ENCODE measurements around the gene FHIT. TPM values are rescaled to one million over a fixed set of nuclear protein-coding genes. Genes with fewer than 3 reads are reported as not detected.

The FHIT gene
- total and polyA plus RNA-seq, 2 experiments from 2014 or later: 0.22 to 0.90 TPM

- 62 to 66% methylated on average over 4 of the region's 4 CpGs for whole genome bisulfite sequencing, 2 experiments (ENCODE audit: low coverage in 1 of 2, low lambda C conversion rate in 2 of 2, missing lambda C conversion rate in 2 of 2)
- no peaks in the 10 kb centered on the region for H3K79me2 ChIP-seq (ENCODE audit: insufficient read depth)
- H3K27me3 ChIP-seq (replicated peaks; ENCODE audit: insufficient read depth): no peaks in the 10 kb centered on the region
- TF ChIP-seq EZH2phosphoT487 (IDR thresholded peaks at IDR 0.05; ENCODE audit: insufficient read depth, low read depth): no peak
- TF ChIP-seq EZH2 (IDR thresholded peaks at IDR 0.05; ENCODE audit: insufficient read depth, poor library complexity, severe bottlenecking): no peak
- no peaks in the 10 kb centered on the region for H4K20me1 ChIP-seq (ENCODE audit: insufficient read depth)
- H3K9me3 ChIP-seq (ENCODE audit: low read depth): no peaks in the 10 kb centered on the region
- H3K27ac ChIP-seq: no peak overlapping the region
- no peak overlapping the region for H3K4me3 ChIP-seq
- no peak overlapping the region for H2AFZ ChIP-seq
- no peaks in the 10 kb centered on the region for H3K9me2 ChIP-seq (ENCODE audit: insufficient read depth)
- no peak for DNase-seq
- H3K36me3 ChIP-seq (ENCODE audit: low read depth): no peaks in the 10 kb centered on the region
- H3F3A ChIP-seq (ENCODE audit: insufficient read depth): no peaks in the 10 kb centered on the region
- no peak overlapping the region for H3K9ac ChIP-seq
- in situ Hi-C loops (cut with MboI): no loop called here
- no peak overlapping the region for H3K4me2 ChIP-seq (ENCODE audit: unreplicated experiment)
- no peaks in the 10 kb centered on the region for H3K4me1 ChIP-seq (ENCODE audit: insufficient read depth)
Observed at GRCh38 chr3:61139686-61140085, 111.6 kb downstream of the FHIT start.

GRCh38 chr3:61138401-61138800, 112.9 kb downstream of the FHIT start:
- TF ChIP-seq EZH2 (IDR thresholded peaks at IDR 0.05; ENCODE audit: insufficient read depth, poor library complexity, severe bottlenecking): no peak
- no peak for TF ChIP-seq EZH2phosphoT487 (IDR thresholded peaks at IDR 0.05; ENCODE audit: insufficient read depth, low read depth)
- no peaks in the 10 kb centered on the region for H3K27me3 ChIP-seq (replicated peaks; ENCODE audit: insufficient read depth)
- H3K36me3 ChIP-seq (ENCODE audit: low read depth): no peaks in the 10 kb centered on the region
- no peak overlapping the region for H3K9ac ChIP-seq
- H3K4me1 ChIP-seq (ENCODE audit: insufficient read depth): no peaks in the 10 kb centered on the region
- DNase-seq: no peak
- no peak overlapping the region for H3K4me3 ChIP-seq
- H3F3A ChIP-seq (ENCODE audit: insufficient read depth): no peaks in the 10 kb centered on the region
- no peak overlapping the region for H3K27ac ChIP-seq
- no peak overlapping the region for H2AFZ ChIP-seq
- no peaks in the 10 kb centered on the region for H3K79me2 ChIP-seq (ENCODE audit: insufficient read depth)
- in situ Hi-C loops (cut with MboI): no loop called here
- no peaks in the 10 kb centered on the region for H3K9me3 ChIP-seq (ENCODE audit: low read depth)
- no peaks in the 10 kb centered on the region for H4K20me1 ChIP-seq (ENCODE audit: insufficient read depth)
- H3K4me2 ChIP-seq (ENCODE audit: unreplicated experiment): no peak overlapping the region
- WGBS, 2 experiments (ENCODE audit: low coverage in 1 of 2, low lambda C conversion rate in 2 of 2, missing lambda C conversion rate in 2 of 2): 43 to 49% methylated on average over 5 of the region's 5 CpGs
- no peaks in the 10 kb centered on the region for H3K9me2 ChIP-seq (ENCODE audit: insufficient read depth)

GRCh38 chr3:61136191-61136590, 115.1 kb downstream of the FHIT start:
- no peak overlapping the region for H3K4me3 ChIP-seq
- H4K20me1 ChIP-seq (ENCODE audit: insufficient read depth): no peaks in the 10 kb centered on the region
- H3K9ac ChIP-seq: no peak overlapping the region
- no peak overlapping the region for H3K27ac ChIP-seq
- H3K9me2 ChIP-seq (ENCODE audit: insufficient read depth): no peaks in the 10 kb centered on the region
- no peaks in the 10 kb centered on the region for H3K79me2 ChIP-seq (ENCODE audit: insufficient read depth)
- H3F3A ChIP-seq (ENCODE audit: insufficient read depth): no peaks in the 10 kb centered on the region
- no peak overlapping the region for H3K4me2 ChIP-seq (ENCODE audit: unreplicated experiment)
- no peak for DNase-seq
- no peaks in the 10 kb centered on the region for H3K36me3 ChIP-seq (ENCODE audit: low read depth)
- no peaks in the 10 kb centered on the region for H3K4me1 ChIP-seq (ENCODE audit: insufficient read depth)
- H3K27me3 ChIP-seq (replicated peaks; ENCODE audit: insufficient read depth): no peaks in the 10 kb centered on the region
- in situ Hi-C loops (cut with MboI): no loop called here
- no peak for TF ChIP-seq EZH2 (IDR thresholded peaks at IDR 0.05; ENCODE audit: insufficient read depth, poor library complexity, severe bottlenecking)
- H2AFZ ChIP-seq: no peak overlapping the region
- WGBS, 2 experiments (ENCODE audit: low coverage in 1 of 2, low lambda C conversion rate in 2 of 2, missing lambda C conversion rate in 2 of 2): 49 to 63% methylated on average over 5 of the region's 5 CpGs
- no peaks in the 10 kb centered on the region for H3K9me3 ChIP-seq (ENCODE audit: low read depth)

- in situ Hi-C loops (cut with MboI): no loop called here
- TF ChIP-seq EZH2 (IDR thresholded peaks at IDR 0.05; ENCODE audit: insufficient read depth, poor library complexity, severe bottlenecking) (no peak), EZH2phosphoT487 (IDR thresholded peaks at IDR 0.05; ENCODE audit: insufficient read depth, low read depth) (no peak)
- Histone ChIP-seq H2AFZ (no peak overlapping the region), H3K9ac (no peak overlapping the region), H4K20me1 (ENCODE audit: insufficient read depth) (no peaks in the 10 kb centered on the region), H3K4me1 (ENCODE audit: insufficient read depth) (no peaks in the 10 kb centered on the region), H3K4me2 (ENCODE audit: unreplicated experiment) (no peak overlapping the region), H3F3A (ENCODE audit: insufficient read depth) (no peaks in the 10 kb centered on the region), H3K9me2 (ENCODE audit: insufficient read depth) (no peaks in the 10 kb centered on the region), H3K27ac (no peak overlapping the region), H3K4me3 (no peak overlapping the region), H3K79me2 (ENCODE audit: insufficient read depth) (no peaks in the 10 kb centered on the region), H3K36me3 (ENCODE audit: low read depth) (no peaks in the 10 kb centered on the region), H3K27me3 (replicated peaks; ENCODE audit: insufficient read depth) (no peaks in the 10 kb centered on the region), H3K9me3 (ENCODE audit: low read depth) (no peaks in the 10 kb centered on the region)
- no peak for DNase-seq
- 68 to 70% methylated on average over 3 of the region's 3 CpGs for WGBS, 2 experiments (ENCODE audit: low coverage in 1 of 2, low lambda C conversion rate in 2 of 2, missing lambda C conversion rate in 2 of 2)
Observed at GRCh38 chr3:61134532-61134931, 116.7 kb downstream of the FHIT start.

GRCh38 chr3:61132062-61132461, 119.2 kb downstream of the FHIT start:
- no peak for TF ChIP-seq EZH2 (IDR thresholded peaks at IDR 0.05; ENCODE audit: insufficient read depth, poor library complexity, severe bottlenecking)
- no peak for TF ChIP-seq EZH2phosphoT487 (IDR thresholded peaks at IDR 0.05; ENCODE audit: insufficient read depth, low read depth)
- no peaks in the 10 kb centered on the region for H3F3A ChIP-seq (ENCODE audit: insufficient read depth)
- no peak overlapping the region for H3K4me2 ChIP-seq (ENCODE audit: unreplicated experiment)
- H3K4me3 ChIP-seq: no peak overlapping the region
- H3K27ac ChIP-seq: no peak overlapping the region
- no peaks in the 10 kb centered on the region for H3K9me3 ChIP-seq (ENCODE audit: low read depth)
- H3K27me3 ChIP-seq (replicated peaks; ENCODE audit: insufficient read depth): no peaks in the 10 kb centered on the region
- DNase-seq: no peak
- no peaks in the 10 kb centered on the region for H3K79me2 ChIP-seq (ENCODE audit: insufficient read depth)
- H2AFZ ChIP-seq: no peak overlapping the region
- no peaks in the 10 kb centered on the region for H3K4me1 ChIP-seq (ENCODE audit: insufficient read depth)
- in situ Hi-C loops (cut with MboI): no loop called here
- no peaks in the 10 kb centered on the region for H3K36me3 ChIP-seq (ENCODE audit: low read depth)
- no peaks in the 10 kb centered on the region for H3K9me2 ChIP-seq (ENCODE audit: insufficient read depth)
- no peak overlapping the region for H3K9ac ChIP-seq
- H4K20me1 ChIP-seq (ENCODE audit: insufficient read depth): no peaks in the 10 kb centered on the region

All from GM23248 (cell line).